ENCODE measurements around the gene SLC25A21.
"Not testable (repeated sequence)": the region's sequence is repeated elsewhere in the genome, so short reads cannot be mapped to it uniquely, and the experiment has no call there.

SLC25A21 gene

GRCh38 chr14:37036669-37037341 is 135.6 kb downstream of the SLC25A21 start:
- no peak for DNase-seq

GRCh38 chr14:37035401-37035800 is 137.0 kb downstream of the SLC25A21 start:
- no peak for DNase-seq

GRCh38 chr14:37034410-37035285 is 137.8 kb downstream of the SLC25A21 start:
- no peak for DNase-seq

GRCh38 chr14:37032863-37033262 is 139.5 kb downstream of the SLC25A21 start:
- DNase-seq = no peak

- DNase-seq = no peak
These were observed 145.1 kb downstream of the SLC25A21 start for GRCh38 chr14:37027188-37027824.

GRCh38 chr14:37023875-37024565 is 148.4 kb downstream of the SLC25A21 start:
- DNase-seq = no peak

- no peak for DNase-seq
These were observed 151.0 kb downstream of the SLC25A21 start for GRCh38 chr14:37021390-37021789.

GRCh38 chr14:37019488-37019887 is 152.9 kb downstream of the SLC25A21 start:
- no peak for DNase-seq

GRCh38 chr14:37018571-37019240 is 153.7 kb downstream of the SLC25A21 start:
- DNase-seq = no peak

- no peak for DNase-seq
These were observed 159.3 kb downstream of the SLC25A21 start for GRCh38 chr14:37013078-37013477.

GRCh38 chr14:36998686-36999085 is 173.7 kb downstream of the SLC25A21 start:
- no peak for DNase-seq

- DNase-seq = no peak
These were observed 174.6 kb downstream of the SLC25A21 start for GRCh38 chr14:36997843-36998242.

- no peak for DNase-seq
These were observed 175.4 kb downstream of the SLC25A21 start for GRCh38 chr14:36996857-36997590.

- no peak for DNase-seq
These were observed 176.1 kb downstream of the SLC25A21 start for GRCh38 chr14:36996133-36996856.

GRCh38 chr14:36989806-36990205 is 182.6 kb downstream of the SLC25A21 start:
- no peak for DNase-seq

GRCh38 chr14:36988989-36989388 is 183.4 kb downstream of the SLC25A21 start:
- DNase-seq = no peak

GRCh38 chr14:36988568-36988967 is 183.8 kb downstream of the SLC25A21 start:
- DNase-seq = no peak

- no peak for DNase-seq
These were observed 186.0 kb downstream of the SLC25A21 start for GRCh38 chr14:36986407-36986806.

- DNase-seq = no peak
These were observed 190.4 kb downstream of the SLC25A21 start for GRCh38 chr14:36981832-36982529.

- DNase-seq = not testable (repeated sequence)
These were observed 192.0 kb downstream of the SLC25A21 start for GRCh38 chr14:36980413-36980812.
